Purkinje cell (primary cell): Measurements from ENCODE around the gene RFPL4A. TPM values are rescaled to one million over a fixed set of nuclear protein-coding genes. Genes with fewer than 3 reads are reported as not detected.

Experiments
- polyA plus RNA-seq: library from polyadenylated mRNA; unstranded; fragments of >200 nt; fragmentation: Nextera tagmentation; gene quantifications from 2 replicates; pipeline ENCODE4 v1.2.1, GENCODE V29; 2014

The RFPL4A gene
- not detected in 2 replicates for polyA plus RNA-seq

GRCh38 chr19:55758797-55759196, at the start of gene RFPL4A:
Gene RFPL4A, plus strand, starts transcription at chr19:55759097. Its CDS starts 2,704 bp downstream, at chr19:55761801.

GRCh38 chr19:55738302-55738701, 20.6 kb upstream of the RFPL4A start, which contains the start of gene NLRP9:
Gene NLRP9, minus strand, starts transcription at chr19:55738402. Its CDS starts 28 bp downstream, at chr19:55738374.

DNA sequence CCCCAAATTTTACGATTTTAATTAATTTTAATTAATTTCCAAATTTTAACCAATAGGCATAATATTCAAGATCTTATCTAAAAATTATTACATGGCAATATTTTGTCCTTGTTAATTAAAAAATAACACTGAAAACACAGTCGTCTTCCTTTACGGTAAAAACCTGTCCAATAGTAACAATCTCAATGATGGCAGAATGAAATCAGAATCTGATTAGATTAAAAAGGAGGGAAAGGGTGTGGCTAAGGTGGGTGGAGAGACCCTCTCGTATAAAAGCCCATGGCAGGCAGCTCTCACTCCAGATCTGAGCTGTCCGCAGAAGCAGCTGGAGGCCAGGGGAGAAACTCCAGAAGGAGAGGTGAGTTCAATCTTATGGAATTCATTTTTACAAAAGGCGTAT, 9.9 kb downstream of the RFPL4A start, which contains the start of gene RFPL4AL1:
RFPL4AL1 (plus strand) TSS at position 301 of the 400 bp plus-strand sequence. CDS start 2,687 bp downstream, outside the sequence.

Other genes with a start within 250 kb of the RFPL4A start
- not detected in 2 replicates for gene SBK2, start 222.0 kb upstream of the RFPL4A start, polyA plus RNA-seq
- not detected in 2 replicates for gene SBK3, start 213.6 kb upstream of the RFPL4A start, polyA plus RNA-seq
- 0.36 and 0.48 TPM in 2 replicates for gene ZNF579, start 178.2 kb upstream of the RFPL4A start, polyA plus RNA-seq
- 1.7 and 4.2 TPM in 2 replicates for gene FIZ1, start 159.6 kb upstream of the RFPL4A start, polyA plus RNA-seq
- gene ZNF524, start 158.8 kb upstream of the RFPL4A start, polyA plus RNA-seq: 0.36 TPM in 1 of 2 replicates, not detected in the other
- gene ZNF865, start 153.4 kb upstream of the RFPL4A start, polyA plus RNA-seq: 0.22 TPM in 1 of 2 replicates, not detected in the other
- gene ZNF784, start 134.5 kb upstream of the RFPL4A start, polyA plus RNA-seq: 0.16 and 0.27 TPM in 2 replicates
- 8.2 and 11.4 TPM in 2 replicates for gene ZNF580, start 118.1 kb upstream of the RFPL4A start, polyA plus RNA-seq
- gene ZNF581, start 115.4 kb upstream of the RFPL4A start, polyA plus RNA-seq: 0.74 and 4.1 TPM in 2 replicates
- gene CCDC106, start 110.9 kb upstream of the RFPL4A start, polyA plus RNA-seq: 0.35 and 0.67 TPM in 2 replicates
- 2.8 and 3.7 TPM in 2 replicates for gene U2AF2, start 104.1 kb upstream of the RFPL4A start, polyA plus RNA-seq
- 1.3 and 1.4 TPM in 2 replicates for gene EPN1, start 83.9 kb upstream of the RFPL4A start, polyA plus RNA-seq
- not detected in 2 replicates for gene NLRP9, start 20.7 kb upstream of the RFPL4A start, polyA plus RNA-seq
- not detected in 2 replicates for gene RFPL4AL1, start 10.0 kb downstream of the RFPL4A start, polyA plus RNA-seq
- gene NLRP11, start 72.9 kb downstream of the RFPL4A start, polyA plus RNA-seq: 0.11 and 0.24 TPM in 2 replicates
- gene NLRP4, start 77.4 kb downstream of the RFPL4A start, polyA plus RNA-seq: not detected in 2 replicates
- gene NLRP13, start 173.2 kb downstream of the RFPL4A start, polyA plus RNA-seq: not detected in 2 replicates
- not detected in 2 replicates for gene NLRP8, start 188.7 kb downstream of the RFPL4A start, polyA plus RNA-seq
- gene NLRP5, start 227.7 kb downstream of the RFPL4A start, polyA plus RNA-seq: not detected in 2 replicates